22Rv1 (cell line): ENCODE data around the gene GLIS1.

Experiments used
- CTCF ChIP-seq: fragments of 450-650 bp; IDR thresholded peaks from 2 replicates; pipeline ENCODE4 v1.5.1; 2017; ENCODE audit warnings: mild to moderate bottlenecking
- ZFX ChIP-seq: fragments of 450-650 bp; IDR thresholded peaks from 2 replicates; pipeline ENCODE4 v1.6.1; 2017; ENCODE audit warnings: antibody characterized with exemption, borderline replicate concordance

- no peak for TF ChIP-seq CTCF
- no peak for TF ChIP-seq ZFX
Measured at GRCh38 chr1:53567851-53568250, 171.1 kb downstream of the GLIS1 start.
